RWPE2 (cell line): ENCODE measurements around the gene OTOP3.
"Not testable (repeated sequence)": the region's sequence is repeated elsewhere in the genome, so short reads cannot be mapped to it uniquely, and the experiment has no call there.

Source experiments
- ATAC-seq: fragments of 200-7000 bp; cut with Tn5 transposase; 3 replicates; pipeline ENCODE4 v1.9.1; 2021; ENCODE audit warnings: low read depth
- DNase-seq: peaks from one replicate; pipeline ENCODE4 v3.0.0-alpha.2; 2020; ENCODE audit warnings: low spot score
- H3K27ac ChIP-seq: fragments of 450-650 bp; 2 replicates; pipeline ENCODE4 v1.5.1; 2017; ENCODE audit warnings: mild to moderate bottlenecking; ENCODE audit not compliant: poor library complexity, severe bottlenecking
- H3K27me3 ChIP-seq: fragments of 250-450 bp; sonication (Bioruptor Pico); 2 replicates; pipeline ENCODE4 v1.5.1; 2021; ENCODE audit warnings: mild to moderate bottlenecking, moderate library complexity; ENCODE audit not compliant: insufficient read depth, poor library complexity, severe bottlenecking
- H3K36me3 ChIP-seq: fragments of 250-450 bp; sonication (Bioruptor Pico); 2 replicates; pipeline ENCODE4 v1.5.1; 2020; ENCODE audit warnings: low read depth, mild to moderate bottlenecking, moderate library complexity
- H3K4me1 ChIP-seq: fragments of 250-450 bp; sonication (Bioruptor Pico); 2 replicates; pipeline ENCODE4 v1.5.1; 2021; ENCODE audit warnings: mild to moderate bottlenecking, moderate library complexity; ENCODE audit not compliant: insufficient read depth, poor library complexity, severe bottlenecking
- H3K4me3 ChIP-seq: fragments of 250-450 bp; sonication (Bioruptor Pico); 2 replicates; pipeline ENCODE4 v1.5.1; 2021; ENCODE audit warnings: mild to moderate bottlenecking, moderate library complexity; ENCODE audit not compliant: severe bottlenecking
- H3K9me3 ChIP-seq: fragments of 250-450 bp; sonication (Bioruptor Pico); 2 replicates; pipeline ENCODE4 v1.5.1; 2021; ENCODE audit warnings: mild to moderate bottlenecking, moderate library complexity; ENCODE audit not compliant: severe bottlenecking
- TF ChIP-seq, protein P1 (sequence below): fragments of 450-650 bp; IDR thresholded peaks from one replicate; pipeline ENCODE4 v1.5.1; 2017; ENCODE audit warnings: mild to moderate bottlenecking, moderate library complexity; ENCODE audit not compliant: poor library complexity, severe bottlenecking

Gene OTOP3

DNA sequence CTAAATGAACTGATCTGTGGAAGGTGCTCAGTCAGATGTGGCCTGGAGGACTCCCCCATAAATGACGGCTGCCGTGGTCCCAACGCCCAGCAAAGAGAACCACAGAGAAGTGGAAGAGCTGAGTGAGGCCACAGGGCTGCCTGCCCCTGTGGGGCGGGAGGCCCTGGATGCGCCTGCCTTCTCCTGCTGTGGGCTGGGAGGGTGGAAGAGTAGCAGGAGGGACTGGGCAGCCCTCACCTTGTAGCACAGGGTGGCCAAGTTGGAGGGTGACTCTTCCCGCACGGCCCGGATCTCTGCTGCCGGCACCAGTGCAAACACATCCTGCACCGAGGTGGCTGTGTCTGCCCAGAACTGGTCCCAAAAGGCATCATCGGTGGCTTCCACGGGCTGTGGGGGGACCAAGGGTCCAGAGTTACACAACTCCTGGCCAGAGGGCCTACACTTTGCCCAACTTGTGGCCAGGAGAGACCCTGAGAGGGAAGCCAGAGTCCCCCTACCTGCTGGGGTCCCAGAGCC, 28.6 kb downstream of the OTOP3 start:
- Histone ChIP-seq H3K4me3 (no peak overlapping the region), H3K27ac (no peak overlapping the region), H3K36me3 (no peaks in the 10 kb centered on the region), H3K4me1 (peaks cover 4% of the 10 kb centered on the region), H3K27me3 (no peaks in the 10 kb centered on the region), H3K9me3 (no peaks in the 10 kb centered on the region)
- ATAC-seq (no peak), DNase-seq (no peak)
- TF ChIP-seq, protein P1, sequence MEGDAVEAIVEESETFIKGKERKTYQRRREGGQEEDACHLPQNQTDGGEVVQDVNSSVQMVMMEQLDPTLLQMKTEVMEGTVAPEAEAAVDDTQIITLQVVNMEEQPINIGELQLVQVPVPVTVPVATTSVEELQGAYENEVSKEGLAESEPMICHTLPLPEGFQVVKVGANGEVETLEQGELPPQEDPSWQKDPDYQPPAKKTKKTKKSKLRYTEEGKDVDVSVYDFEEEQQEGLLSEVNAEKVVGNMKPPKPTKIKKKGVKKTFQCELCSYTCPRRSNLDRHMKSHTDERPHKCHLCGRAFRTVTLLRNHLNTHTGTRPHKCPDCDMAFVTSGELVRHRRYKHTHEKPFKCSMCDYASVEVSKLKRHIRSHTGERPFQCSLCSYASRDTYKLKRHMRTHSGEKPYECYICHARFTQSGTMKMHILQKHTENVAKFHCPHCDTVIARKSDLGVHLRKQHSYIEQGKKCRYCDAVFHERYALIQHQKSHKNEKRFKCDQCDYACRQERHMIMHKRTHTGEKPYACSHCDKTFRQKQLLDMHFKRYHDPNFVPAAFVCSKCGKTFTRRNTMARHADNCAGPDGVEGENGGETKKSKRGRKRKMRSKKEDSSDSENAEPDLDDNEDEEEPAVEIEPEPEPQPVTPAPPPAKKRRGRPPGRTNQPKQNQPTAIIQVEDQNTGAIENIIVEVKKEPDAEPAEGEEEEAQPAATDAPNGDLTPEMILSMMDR: no peak

DNA sequence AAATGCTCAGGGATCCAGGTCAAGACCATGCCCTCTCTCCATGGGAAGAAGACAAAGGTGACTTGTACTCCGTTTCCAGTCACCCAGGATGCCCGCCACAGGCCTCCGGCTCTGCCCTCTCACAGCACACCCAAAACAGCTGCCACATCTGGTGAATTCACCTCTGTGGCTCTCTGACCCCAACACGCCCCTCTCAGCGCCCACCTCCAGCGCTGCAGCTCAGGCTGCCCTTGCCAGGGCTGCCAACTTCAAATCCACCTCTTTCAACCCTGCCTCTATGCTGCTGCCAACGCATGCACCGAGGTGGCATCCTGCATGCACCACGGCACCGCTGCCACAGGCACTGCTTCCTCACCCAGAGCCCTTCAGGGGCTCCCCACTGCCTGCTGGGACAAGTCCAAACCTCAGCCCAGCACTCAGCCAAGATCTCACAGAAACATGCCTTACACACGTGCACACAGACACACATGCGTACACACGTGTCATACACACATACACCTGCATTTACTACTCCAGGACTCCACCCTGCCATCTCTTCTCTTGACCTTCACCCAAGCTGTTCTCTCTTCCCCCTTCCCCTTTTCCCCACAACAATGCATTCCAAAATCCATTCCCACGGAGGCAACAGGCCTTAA, 29.4 kb downstream of the OTOP3 start:
- DNase-seq: no peak
- peaks cover 4% of the 10 kb centered on the region for H3K4me1 ChIP-seq
- no peak overlapping the region for H3K27ac ChIP-seq
- H3K36me3 ChIP-seq: no peaks in the 10 kb centered on the region
- no peak for ATAC-seq
- no peak overlapping the region for H3K4me3 ChIP-seq
- H3K27me3 ChIP-seq: no peaks in the 10 kb centered on the region
- TF ChIP-seq, protein P1: no peak
- no peaks in the 10 kb centered on the region for H3K9me3 ChIP-seq

DNA sequence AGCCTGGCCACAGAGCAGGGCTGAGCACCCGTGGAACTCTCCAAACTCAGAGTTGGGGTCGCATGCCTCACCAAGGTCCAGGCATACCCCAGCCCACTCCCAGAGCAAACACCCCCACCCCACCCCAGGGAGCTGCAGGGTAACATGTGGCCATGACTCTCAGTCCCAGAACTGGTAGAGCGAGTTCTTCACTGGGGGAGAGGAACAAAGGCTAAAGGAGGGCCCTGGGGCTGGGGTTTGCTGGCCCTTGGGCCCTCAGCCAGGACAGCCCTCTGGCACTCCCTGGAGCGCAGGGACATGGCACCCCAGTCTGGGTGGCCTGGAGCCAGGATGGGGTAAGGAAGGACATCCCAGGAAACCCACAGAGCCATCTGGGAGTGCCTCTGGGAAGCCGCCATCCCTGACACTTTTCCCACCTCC, 32.7 kb downstream of the OTOP3 start:
- Histone ChIP-seq H3K27me3 (peaks cover 7% of the 10 kb centered on the region), H3K27ac (no peak overlapping the region), H3K4me1 (peaks cover 3% of the 10 kb centered on the region), H3K4me3 (no peak overlapping the region), H3K36me3 (no peaks in the 10 kb centered on the region), H3K9me3 (no peaks in the 10 kb centered on the region)
- no peak for ATAC-seq
- TF ChIP-seq, protein P1: no peak
- no peak for DNase-seq

DNA sequence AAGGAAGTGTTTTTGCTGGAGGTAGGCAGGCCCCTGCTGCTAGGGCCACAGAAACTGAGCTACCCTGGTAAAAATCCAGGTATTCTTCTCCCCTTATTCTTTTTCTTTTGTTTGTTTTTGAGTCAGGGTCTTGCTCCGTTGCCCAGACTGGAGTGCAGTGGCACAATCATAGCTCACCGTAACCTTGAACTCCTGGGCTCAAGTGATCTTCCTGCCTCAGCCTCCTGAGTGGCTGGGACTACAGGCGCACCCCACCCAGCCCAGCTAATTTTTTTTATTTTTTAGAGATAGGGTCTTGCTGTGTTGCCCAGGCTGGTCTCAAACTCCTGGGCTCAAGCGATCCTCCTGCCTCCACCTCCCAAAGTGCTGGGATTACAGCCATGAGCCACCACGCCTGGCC, 33.8 kb downstream of the OTOP3 start:
- H3K27me3 ChIP-seq, H3K4me1 ChIP-seq, ATAC-seq, H3K36me3 ChIP-seq, H3K27ac ChIP-seq, H3K9me3 ChIP-seq, H3K4me3 ChIP-seq, DNase-seq: not testable (repeated sequence)

DNA sequence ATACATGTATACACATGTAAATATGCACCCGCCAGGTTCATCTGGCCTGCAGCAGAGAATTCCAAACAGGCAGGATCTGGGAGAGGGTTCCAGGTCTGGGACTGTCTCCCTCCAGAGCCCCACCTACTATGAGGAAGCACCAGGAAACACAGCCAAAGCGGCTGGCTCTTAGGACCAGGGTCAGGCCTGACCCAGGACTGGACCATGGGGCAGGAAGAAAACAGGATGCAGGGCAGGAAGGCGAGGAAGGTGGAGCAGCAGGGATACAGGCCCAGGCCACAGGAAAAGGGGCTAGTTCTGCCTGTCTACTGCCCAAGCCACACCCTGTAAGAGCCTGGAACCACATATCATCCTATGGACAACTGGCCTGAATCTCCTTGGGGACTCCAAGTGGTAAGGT, 34.7 kb downstream of the OTOP3 start:
- Histone ChIP-seq H3K27ac (no peak overlapping the region), H3K36me3 (no peaks in the 10 kb centered on the region), H3K27me3 (peaks cover 16% of the 10 kb centered on the region), H3K4me3 (no peak overlapping the region), H3K4me1 (peaks cover 3% of the 10 kb centered on the region), H3K9me3 (no peaks in the 10 kb centered on the region)
- DNase-seq (no peak), ATAC-seq (no peak)
- TF ChIP-seq, protein P1: no peak
